Prostate gland (tissue), 2 donors: ENCODE results near the gene MBOAT7. TPM values are rescaled to one million over a fixed set of nuclear protein-coding genes. Genes with fewer than 3 reads are reported as not detected.
A peak's percentile ranks its signal among the peaks of the same experiment; 100 is the strongest.
"Not testable (repeated sequence)": the region's sequence is repeated elsewhere in the genome, so short reads cannot be mapped to it uniquely, and the experiment has no call there.

Experiments used
- DNase-seq: peaks from one replicate; pipeline ENCODE4 v3.0.0-alpha.2; 2019; ENCODE audit warnings: low spot score
- H3K27ac ChIP-seq, 2 donors: fragments of 200-600 bp; sonication (generic); 2 replicates each; pipeline ENCODE4 v1.5.1; 2017 to 2019
- H3K27me3 ChIP-seq: fragments of 200-600 bp; sonication (generic); replicated peaks from 2 replicates; pipeline ENCODE4 v1.5.1; 2019; ENCODE audit not compliant: insufficient read depth
- H3K36me3 ChIP-seq, 2 donors: fragments of 200-600 bp; sonication (generic); 1 replicate in 1 of 2; 2 replicates in 1 of 2; pipeline versions ENCODE4 v1.5.1 to v1.8.1; 2017 to 2019
- H3K4me1 ChIP-seq: fragments of 200-600 bp; sonication (generic); replicated peaks from 2 replicates; pipeline ENCODE4 v1.5.1; 2019
- H3K4me3 ChIP-seq, 2 donors: fragments of 200-600 bp; sonication (generic); 2 replicates each; pipeline ENCODE4 v1.5.1; 2017 to 2019
- H3K9me3 ChIP-seq: fragments of 200-600 bp; sonication (generic); 2 replicates; pipeline ENCODE4 v1.5.1; 2017
- POLR2A ChIP-seq: fragments of 450-650 bp; IDR thresholded peaks from one replicate; pipeline ENCODE4 v1.6.1; 2016; ENCODE audit warnings: antibody characterized with exemption, mild to moderate bottlenecking
- POLR2AphosphoS5 ChIP-seq: sonication (generic); formaldehyde crosslinking; IDR thresholded peaks from one replicate; pipeline ENCODE4 v1.6.1; 2017; ENCODE audit warnings: antibody characterized with exemption
- WGBS: methylation state at CpG from one replicate; pipeline ENCODE4 v1.1.5; 2018; 5-methylcytosine and 5-hydroxymethylcytosine counted together
- intact Hi-C: fragments of 100-400 bp; cut with DNase I; formaldehyde crosslinking; loops from one replicate; pipeline ENCODE4 v1.14.2; 2022
- total RNA-seq, 2 donors: library from RNA; depleted of rRNA; stranded (reverse); fragments of >200 nt; gene quantifications; one replicate each; pipeline ENCODE4 v1.1.0, GENCODE V29; 2016
- TF ChIP-seq, protein P1 (sequence below), 4 experiments: fragments of 200-600 bp in 2 of 4; fragments of 450-650 bp in 2 of 4; sonication (generic) in 2 of 4; IDR thresholded peaks; 1 replicate in 3 of 4; 2 replicates in 1 of 4; pipeline ENCODE4 v1.5.1; 2016 to 2019; ENCODE audit warnings: antibody characterized with exemption in 4 of 4, mild to moderate bottlenecking in 2 of 4, moderate library complexity in 2 of 4

Gene MBOAT7
- total RNA-seq, 2 donors from 2014 or later: 91.7 to 430 TPM

DNA sequence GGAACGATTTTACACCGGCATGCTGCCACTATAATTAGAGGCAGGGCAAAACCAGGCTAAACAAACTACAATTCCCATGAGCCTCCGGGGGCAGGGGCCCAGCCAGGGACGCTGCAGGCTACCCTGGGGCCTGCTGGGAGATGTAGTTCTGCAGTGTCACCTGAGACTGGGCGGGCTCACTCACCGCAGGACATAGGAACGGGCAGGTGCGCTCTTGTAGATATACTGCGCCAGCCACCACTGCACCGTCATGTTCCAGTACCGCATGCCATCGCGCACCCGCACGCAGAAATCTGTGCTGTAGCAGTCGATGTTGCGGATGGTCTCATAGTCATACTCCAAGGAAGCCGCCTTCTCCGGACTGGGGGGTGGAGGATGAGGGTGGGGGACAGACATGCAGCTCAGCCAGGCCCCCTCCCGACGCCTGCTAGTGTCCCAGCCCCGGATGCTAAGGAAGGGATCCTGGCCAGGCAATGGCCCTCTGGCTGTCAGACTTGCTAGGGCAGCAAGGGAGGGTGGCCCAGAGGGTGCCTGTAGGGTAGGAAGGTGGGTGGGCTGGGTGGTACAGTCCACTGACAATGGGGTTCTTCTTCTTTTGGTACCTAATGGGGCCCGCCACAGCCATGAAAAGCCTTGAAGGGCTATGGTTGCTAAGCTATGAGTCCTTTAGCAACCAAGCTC lies 10.7 kb downstream of the MBOAT7 start:
- TF ChIP-seq POLR2A (no peak), POLR2AphosphoS5 (peak; percentile 54)
- intact Hi-C loops: no loop called here
- no peaks in the 10 kb centered on the region for H3K27me3 ChIP-seq
- no peaks in the 10 kb centered on the region for H3K4me1 ChIP-seq
- DNase-seq: no peak
- H3K4me3 ChIP-seq: no peak overlapping the region
- H3K9me3 ChIP-seq: no peaks in the 10 kb centered on the region
- H3K36me3 ChIP-seq: no peaks in the 10 kb centered on the region
- WGBS: 86% methylated on average over 21 of the region's 23 CpGs
- H3K27ac ChIP-seq: no peak overlapping the region

- TF ChIP-seq POLR2AphosphoS5: no peak
- H3K4me1 ChIP-seq: no peaks in the 10 kb centered on the region
- H3K27ac ChIP-seq: no peak overlapping the region
- no peak overlapping the region for H3K4me3 ChIP-seq
- WGBS: 78% methylated on average over 20 of the region's 25 CpGs
- intact Hi-C loops: no loop called here
- no peak for DNase-seq
- H3K27me3 ChIP-seq: no peaks in the 10 kb centered on the region
- H3K36me3 ChIP-seq: no peaks in the 10 kb centered on the region
- no peaks in the 10 kb centered on the region for H3K9me3 ChIP-seq
Observed at GRCh38 chr19:54173951-54174834, 15.2 kb downstream of the MBOAT7 start.

DNA sequence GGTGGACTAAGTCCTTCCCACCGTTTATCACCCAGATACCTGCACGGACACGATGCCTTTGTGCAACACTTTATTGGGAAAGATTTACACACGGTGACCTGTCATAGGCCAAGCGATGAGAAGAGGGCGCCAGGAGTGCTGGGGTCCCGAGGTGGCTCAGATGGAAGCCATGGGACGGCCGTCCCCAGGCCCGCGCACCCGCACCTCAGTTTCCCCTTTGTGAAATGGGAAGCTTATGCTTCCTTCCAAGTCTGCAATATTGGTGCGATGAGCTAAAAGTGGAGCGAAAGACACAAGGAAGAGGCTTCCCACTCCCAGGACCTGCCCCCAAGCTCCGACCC lies 16.1 kb downstream of the MBOAT7 start:
- peak overlapping the region; percentile 86 to 89 for H3K27ac ChIP-seq
- WGBS: 49% methylated on average over 15 of the region's 15 CpGs
- no peaks in the 10 kb centered on the region for H3K9me3 ChIP-seq
- H3K4me1 ChIP-seq: no peaks in the 10 kb centered on the region
- peak overlapping the region in 1 of 2 donors; percentile 42 for H3K4me3 ChIP-seq
- intact Hi-C loops: no loop called here
- no peaks in the 10 kb centered on the region for H3K36me3 ChIP-seq
- TF ChIP-seq POLR2A (no peak), POLR2AphosphoS5 (no peak)
- TF ChIP-seq, protein P1, sequence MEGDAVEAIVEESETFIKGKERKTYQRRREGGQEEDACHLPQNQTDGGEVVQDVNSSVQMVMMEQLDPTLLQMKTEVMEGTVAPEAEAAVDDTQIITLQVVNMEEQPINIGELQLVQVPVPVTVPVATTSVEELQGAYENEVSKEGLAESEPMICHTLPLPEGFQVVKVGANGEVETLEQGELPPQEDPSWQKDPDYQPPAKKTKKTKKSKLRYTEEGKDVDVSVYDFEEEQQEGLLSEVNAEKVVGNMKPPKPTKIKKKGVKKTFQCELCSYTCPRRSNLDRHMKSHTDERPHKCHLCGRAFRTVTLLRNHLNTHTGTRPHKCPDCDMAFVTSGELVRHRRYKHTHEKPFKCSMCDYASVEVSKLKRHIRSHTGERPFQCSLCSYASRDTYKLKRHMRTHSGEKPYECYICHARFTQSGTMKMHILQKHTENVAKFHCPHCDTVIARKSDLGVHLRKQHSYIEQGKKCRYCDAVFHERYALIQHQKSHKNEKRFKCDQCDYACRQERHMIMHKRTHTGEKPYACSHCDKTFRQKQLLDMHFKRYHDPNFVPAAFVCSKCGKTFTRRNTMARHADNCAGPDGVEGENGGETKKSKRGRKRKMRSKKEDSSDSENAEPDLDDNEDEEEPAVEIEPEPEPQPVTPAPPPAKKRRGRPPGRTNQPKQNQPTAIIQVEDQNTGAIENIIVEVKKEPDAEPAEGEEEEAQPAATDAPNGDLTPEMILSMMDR (IDR thresholded peaks at IDR 0.05): no peak
- H3K27me3 ChIP-seq: no peaks in the 10 kb centered on the region
- DNase-seq: no peak

DNA sequence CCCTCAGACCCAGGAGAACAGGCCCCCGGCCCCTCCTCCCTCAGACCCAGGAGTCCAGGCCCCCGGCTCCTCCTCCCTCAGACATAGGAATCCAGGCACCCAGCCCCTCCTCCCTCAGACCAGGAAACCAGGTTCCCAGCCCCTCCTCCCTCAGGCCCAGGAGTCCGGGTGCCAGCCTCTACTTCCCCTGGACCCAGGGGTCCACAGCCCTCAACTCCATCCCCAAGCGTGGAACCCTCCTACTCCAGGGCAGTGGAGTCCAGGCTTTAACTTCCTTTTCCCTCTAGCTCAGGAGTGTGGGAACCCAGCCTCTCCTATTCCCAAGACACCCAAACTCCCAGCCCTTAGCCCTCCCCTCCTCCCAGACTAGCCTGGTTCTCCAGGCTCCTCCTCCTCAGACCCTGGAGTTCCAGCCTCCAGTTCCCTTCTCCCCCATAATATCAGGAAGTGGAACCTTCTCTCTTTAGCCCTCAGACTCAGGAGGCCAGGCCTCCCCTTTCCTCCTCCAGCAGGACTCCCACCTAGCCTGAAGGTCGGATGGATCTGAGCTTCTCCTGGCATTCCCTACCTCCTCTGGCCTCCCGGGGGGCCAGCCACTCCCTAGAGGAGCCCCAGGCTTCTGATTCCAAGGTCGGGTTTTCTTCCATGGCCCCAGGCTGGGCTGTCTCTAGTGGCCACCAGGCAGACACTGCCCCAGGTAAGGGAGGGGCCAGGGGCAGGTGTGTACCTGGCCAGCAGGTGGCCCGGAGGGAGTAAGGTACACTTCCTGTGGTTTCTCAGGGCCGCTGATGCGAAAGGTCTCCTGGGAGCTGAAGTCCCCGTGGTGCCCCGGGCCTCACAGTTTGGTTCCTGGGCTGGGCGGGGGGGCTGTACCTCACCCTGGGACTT lies 16.7 kb downstream of the MBOAT7 start, which contains the start of gene TMC4:
Gene TMC4, minus strand, starts transcription at position 690 of the 888 bp plus-strand sequence. Its CDS starts 43 bp downstream, at position 647.
- WGBS: 17% methylated on average over 11 of the region's 13 CpGs
- intact Hi-C loops: no loop called here
- Histone ChIP-seq H3K4me1 (no peaks in the 10 kb centered on the region), H3K27ac (peak within 1 kb of the TSS; percentile 86 to 89), H3K36me3 (no peaks in the 10 kb centered on the region), H3K9me3 (no peaks in the 10 kb centered on the region), H3K27me3 (no peaks in the 10 kb centered on the region), H3K4me3 (peak within 1 kb of the TSS; percentile 36 to 42)
- TF ChIP-seq POLR2AphosphoS5 (peak; percentile 62), POLR2A (peak; percentile 51)
- TF ChIP-seq, protein P1 (IDR thresholded peaks at IDR 0.05): peak in 3 of 4 experiments; percentile 15 to 86 (median 70)
- DNase-seq: peak; percentile 74

- H3K9me3 ChIP-seq, H3K27me3 ChIP-seq, intact Hi-C loops, DNase-seq, H3K4me1 ChIP-seq, H3K36me3 ChIP-seq: not testable (repeated sequence)
- 56% methylated on average over 15 of the region's 23 CpGs for WGBS
- Histone ChIP-seq H3K27ac (peak overlapping the region; percentile 86 to 89), H3K4me3 (peak overlapping the region; percentile 36 to 42)
Observed at GRCh38 chr19:54171736-54172431, 17.5 kb downstream of the MBOAT7 start.
